GM19328 (cell line): ENCODE measurements around the gene GDPD1.
A peak's percentile ranks its signal among the peaks of the same experiment; 100 is the strongest.
"Not testable (repeated sequence)": the region's sequence is repeated elsewhere in the genome, so short reads cannot be mapped to it uniquely, and the experiment has no call there.

Source experiments
- ATAC-seq: cut with Tn5 transposase; IDR thresholded peaks from one replicate; pipeline ENCODE4 v1.9.1; 2021; ENCODE audit warnings: mild to moderate bottlenecking, moderate library complexity; ENCODE audit not compliant: unreplicated experiment

GDPD1 gene

GRCh38 chr17:59220328-59221158 is at the start of gene GDPD1:
Gene GDPD1, plus strand, starts transcription at chr17:59220511. Its CDS starts 99 bp downstream, at chr17:59220610.
- peak; percentile 96 for ATAC-seq

- no peak for ATAC-seq
Measured at GRCh38 chr17:59172436-59173004, 47.8 kb upstream of the GDPD1 start.

- no peak for ATAC-seq
Measured at GRCh38 chr17:59174671-59175070, 45.6 kb upstream of the GDPD1 start.

- no peak for ATAC-seq
Measured at GRCh38 chr17:59175076-59175475, 45.2 kb upstream of the GDPD1 start.

GRCh38 chr17:59178266-59178985 is 41.9 kb upstream of the GDPD1 start:
- ATAC-seq: no peak

- not testable (repeated sequence) for ATAC-seq
Measured at GRCh38 chr17:59179601-59180000, 40.7 kb upstream of the GDPD1 start.

GRCh38 chr17:59180626-59181025 is 39.7 kb upstream of the GDPD1 start:
- no peak for ATAC-seq

- ATAC-seq: no peak
Measured at GRCh38 chr17:59181481-59181880, 38.8 kb upstream of the GDPD1 start.

GRCh38 chr17:59185997-59186396 is 34.3 kb upstream of the GDPD1 start:
- ATAC-seq: no peak

- ATAC-seq: no peak
Measured at GRCh38 chr17:59186850-59187249, 33.5 kb upstream of the GDPD1 start.

GRCh38 chr17:59190806-59191205 is 29.5 kb upstream of the GDPD1 start:
- ATAC-seq: no peak

- ATAC-seq: no peak
Measured at GRCh38 chr17:59193336-59193862, 26.9 kb upstream of the GDPD1 start.

- ATAC-seq: no peak
Measured at GRCh38 chr17:59199398-59199797, 20.9 kb upstream of the GDPD1 start.

GRCh38 chr17:59202320-59202719 is 18.0 kb upstream of the GDPD1 start:
- no peak for ATAC-seq

GRCh38 chr17:59219370-59219769 is 941 bp upstream of the GDPD1 start:
- ATAC-seq: no peak

- no peak for ATAC-seq
Measured at GRCh38 chr17:59219992-59220327, 351 bp upstream of the GDPD1 start.

GRCh38 chr17:59221159-59221847 is 992 bp downstream of the GDPD1 start:
- ATAC-seq: no peak

- ATAC-seq: no peak
Measured at GRCh38 chr17:59223813-59224212, 3.5 kb downstream of the GDPD1 start.

GRCh38 chr17:59228588-59228987 is 8.3 kb downstream of the GDPD1 start:
- ATAC-seq: not testable (repeated sequence)

GRCh38 chr17:59230764-59231163 is 10.5 kb downstream of the GDPD1 start:
- no peak for ATAC-seq

GRCh38 chr17:59234631-59235030 is 14.3 kb downstream of the GDPD1 start:
- ATAC-seq: no peak
